Suprapubic skin (tissue), 3 donors: ENCODE measurements around the gene UPF1.

Experiments
- CTCF ChIP-seq, 2 donors: fragments of 200-600 bp in 1 of 2; fragments of 450-650 bp in 1 of 2; sonication (generic) in 1 of 2; IDR thresholded peaks; one replicate each; pipeline ENCODE4 v1.5.1; 2016 to 2019; ENCODE audit warnings: antibody characterized with exemption in 2 of 2, mild to moderate bottlenecking in 1 of 2, moderate library complexity in 1 of 2
- EP300 ChIP-seq: sonication (generic); formaldehyde crosslinking; IDR thresholded peaks from one replicate; pipeline ENCODE4 v1.6.1; 2017; ENCODE audit warnings: antibody characterized with exemption
- POLR2A ChIP-seq, 2 donors: fragments of 450-650 bp; IDR thresholded peaks; one replicate each; pipeline ENCODE4 v1.6.1; 2017; ENCODE audit warnings: antibody characterized with exemption in 2 of 2, mild to moderate bottlenecking in 2 of 2, moderate library complexity in 2 of 2

GRCh38 chr19:18804139-18804601 is 27.6 kb upstream of the UPF1 start:
- no peak for TF ChIP-seq CTCF (IDR thresholded peaks at IDR 0.05)
- TF ChIP-seq POLR2A (IDR thresholded peaks at IDR 0.05): no peak
- TF ChIP-seq EP300: no peak
